HEK293 (cell line): ENCODE data around the gene MEF2C.
A peak's percentile ranks its signal among the peaks of the same experiment; 100 is the strongest.

Source experiments
- CTCF ChIA-PET: fragments of 350-600 bp; formaldehyde crosslinking; extraction: SDS; loops from one replicate; lab custom pipeline; 2021; ENCODE audit warnings: antibody characterized with exemption; lab: Yijun Ruan, JAX
- POLR2A ChIA-PET: fragments of 300-600 bp; formaldehyde crosslinking; extraction: SDS; loops from one replicate; lab custom pipeline; 2020; ENCODE audit warnings: antibody characterized with exemption, inconsistent platforms; lab: Yijun Ruan, JAX
- H3K27ac ChIP-seq: fragments of 200-500 bp; sonication (Bioruptor generic); 2 replicates; pipeline ENCODE4 v1.5.1; 2014; ENCODE audit warnings: low read depth, low read length, control low read depth, inconsistent platforms; ENCODE audit errors: extremely low read depth
- H3K36me3 ChIP-seq, 2 experiments: fragments of 200-500 bp in 1 of 2; sonication (Bioruptor generic) in 1 of 2; 1 replicate in 1 of 2; 2 replicates in 1 of 2; pipeline ENCODE4 v1.5.1; 2014 to 2017; ENCODE audit warnings: inconsistent platforms in 2 of 2, low read length in 2 of 2; ENCODE audit not compliant: control insufficient read depth in 2 of 2, insufficient read depth in 1 of 2
- H3K4me1 ChIP-seq: fragments of 200-500 bp; sonication (Bioruptor generic); 2 replicates; pipeline ENCODE4 v1.5.1; 2014; ENCODE audit warnings: mild to moderate bottlenecking, low read length, inconsistent platforms; ENCODE audit not compliant: control insufficient read depth, insufficient read depth
- H3K4me3 ChIP-seq: 2 replicates; pipeline ENCODE4 v1.5.1; 2011; ENCODE audit warnings: low read depth, mild to moderate bottlenecking, control low read depth, low read length, moderate library complexity
- H3K9me3 ChIP-seq: fragments of 200-500 bp; sonication (Bioruptor generic); 2 replicates; pipeline ENCODE4 v1.5.1; 2014; ENCODE audit warnings: low read depth, low read length, inconsistent platforms; ENCODE audit not compliant: control insufficient read depth, insufficient read depth
- GFI1B ChIP-seq: fragments of 450-650 bp; formaldehyde crosslinking; IDR thresholded peaks from 2 replicates; pipeline ENCODE4 v1.5.1; 2016; ENCODE audit warnings: missing biosample characterization, missing genetic modification characterization
- HOXA7 ChIP-seq: sonication (generic); formaldehyde crosslinking; IDR thresholded peaks from 2 replicates; pipeline ENCODE4 v1.8.1; 2022; ENCODE audit warnings: missing genetic modification reagents, borderline replicate concordance
- MEIS1 ChIP-seq: sonication (generic); formaldehyde crosslinking; IDR thresholded peaks from 2 replicates; pipeline ENCODE4 v1.8.1; 2022; ENCODE audit warnings: missing genetic modification reagents, mild to moderate bottlenecking, borderline replicate concordance
- MYNN ChIP-seq: fragments of 450-650 bp; formaldehyde crosslinking; IDR thresholded peaks from 2 replicates; pipeline ENCODE4 v1.5.1; 2016; ENCODE audit warnings: missing biosample characterization, missing genetic modification characterization, borderline replicate concordance
- ZBTB20 ChIP-seq: fragments of 450-650 bp; formaldehyde crosslinking; IDR thresholded peaks from 2 replicates; pipeline ENCODE4 v1.5.1; 2016; ENCODE audit warnings: missing biosample characterization, missing genetic modification characterization
- ZBTB7A ChIP-seq: fragments of 450-650 bp; formaldehyde crosslinking; IDR thresholded peaks from 2 replicates; pipeline ENCODE4 v1.5.1; 2016; ENCODE audit warnings: low read depth, missing biosample characterization, missing genetic modification characterization
- ZFHX2 ChIP-seq: fragments of 450-650 bp; formaldehyde crosslinking; conservative IDR thresholded peaks from 2 replicates; pipeline ENCODE4 v1.5.1; 2016; ENCODE audit warnings: missing biosample characterization, missing genetic modification characterization
- ZNF184 ChIP-seq: fragments of 450-650 bp; IDR thresholded peaks from 2 replicates; pipeline ENCODE4 v1.5.1; 2018; ENCODE audit warnings: missing biosample characterization, mild to moderate bottlenecking, missing genetic modification characterization
- ZNF19 ChIP-seq: fragments of 450-650 bp; formaldehyde crosslinking; IDR thresholded peaks from 2 replicates; pipeline ENCODE4; 2016; ENCODE audit warnings: missing biosample characterization, missing genetic modification characterization, low read depth
- ZNF292 ChIP-seq: fragments of 450-650 bp; formaldehyde crosslinking; IDR thresholded peaks from 2 replicates; pipeline ENCODE4 v1.5.1; 2016; ENCODE audit warnings: low read depth, missing biosample characterization, missing genetic modification characterization, borderline replicate concordance
- ZNF302 ChIP-seq: fragments of 450-650 bp; formaldehyde crosslinking; IDR thresholded peaks from 2 replicates; pipeline ENCODE4 v1.5.1; 2016; ENCODE audit warnings: missing biosample characterization, missing genetic modification characterization, low read depth
- ZNF473 ChIP-seq: fragments of 450-650 bp; formaldehyde crosslinking; IDR thresholded peaks from 2 replicates; pipeline ENCODE4 v1.5.1; 2017; ENCODE audit warnings: missing biosample characterization, missing genetic modification characterization
- ZNF610 ChIP-seq: fragments of 450-650 bp; formaldehyde crosslinking; IDR thresholded peaks from 2 replicates; pipeline ENCODE4 v1.5.1; 2016; ENCODE audit warnings: missing biosample characterization, missing genetic modification characterization, borderline replicate concordance
- ZNF623 ChIP-seq: fragments of 450-650 bp; formaldehyde crosslinking; IDR thresholded peaks from 2 replicates; pipeline ENCODE4 v1.5.1; 2016; ENCODE audit warnings: missing biosample characterization, missing genetic modification characterization
- ZNF654 ChIP-seq: fragments of 450-650 bp; formaldehyde crosslinking; IDR thresholded peaks from 2 replicates; pipeline ENCODE4 v1.5.1; 2016; ENCODE audit warnings: low read depth, missing biosample characterization, missing genetic modification characterization
- TF ChIP-seq, protein P1 (sequence below): fragments of 450-650 bp; formaldehyde crosslinking; IDR thresholded peaks from 2 replicates; pipeline ENCODE4 v1.5.1; 2017; ENCODE audit warnings: missing biosample characterization, missing genetic modification characterization
- TF ChIP-seq, protein P2 (sequence below): sonication (generic); formaldehyde crosslinking; IDR thresholded peaks from 2 replicates; pipeline ENCODE4 v1.8.1; 2022; ENCODE audit warnings: mild to moderate bottlenecking, moderate library complexity, missing genetic modification reagents
- TF ChIP-seq, protein P3 (sequence below): fragments of 450-650 bp; formaldehyde crosslinking; IDR thresholded peaks from 2 replicates; pipeline ENCODE4 v1.5.1; 2016; ENCODE audit warnings: missing biosample characterization, missing genetic modification characterization
- TF ChIP-seq, protein P4 (sequence below): fragments of 450-650 bp; formaldehyde crosslinking; conservative IDR thresholded peaks from 2 replicates; pipeline ENCODE4 v1.5.1; 2016; ENCODE audit warnings: low read depth, missing biosample characterization, missing genetic modification characterization
- TF ChIP-seq, protein P5 (sequence below): fragments of 450-650 bp; formaldehyde crosslinking; IDR thresholded peaks from 2 replicates; pipeline ENCODE4 v1.5.1; 2017; ENCODE audit warnings: missing biosample characterization, missing genetic modification characterization
- TF ChIP-seq, protein P6 (sequence below): fragments of 450-650 bp; formaldehyde crosslinking; IDR thresholded peaks from 2 replicates; pipeline ENCODE4; 2016; ENCODE audit warnings: missing biosample characterization, missing genetic modification characterization

Gene MEF2C

DNA sequence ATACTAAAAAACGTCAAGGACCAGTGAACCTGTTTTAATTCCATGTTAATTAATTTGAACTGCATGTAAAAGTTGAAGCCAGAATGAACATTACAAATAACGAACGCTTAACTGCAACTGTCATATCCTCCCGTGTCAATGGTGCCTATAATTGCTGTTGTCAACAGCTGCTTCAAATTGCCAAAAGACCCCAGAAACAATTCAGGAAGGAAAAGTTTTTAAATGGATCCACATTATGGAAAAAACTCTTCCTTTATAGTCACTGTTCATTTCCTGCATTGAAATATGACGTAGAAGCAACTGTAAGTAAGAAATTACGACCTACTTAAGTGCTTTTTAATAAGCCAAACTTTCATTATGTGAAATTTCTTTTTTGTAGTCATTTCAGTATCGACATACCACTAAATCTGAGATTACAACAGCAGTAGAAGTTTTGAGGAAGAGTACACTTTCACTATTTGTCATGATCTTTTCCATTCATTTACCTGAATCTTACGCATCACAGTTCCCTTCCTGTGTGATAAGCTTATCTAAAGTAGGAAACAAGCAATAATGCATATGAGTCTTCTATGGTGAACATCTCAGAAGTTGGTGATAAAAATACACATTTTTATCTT lies 37.8 kb downstream of the MEF2C start (continued):
- TF ChIP-seq, protein P1, sequence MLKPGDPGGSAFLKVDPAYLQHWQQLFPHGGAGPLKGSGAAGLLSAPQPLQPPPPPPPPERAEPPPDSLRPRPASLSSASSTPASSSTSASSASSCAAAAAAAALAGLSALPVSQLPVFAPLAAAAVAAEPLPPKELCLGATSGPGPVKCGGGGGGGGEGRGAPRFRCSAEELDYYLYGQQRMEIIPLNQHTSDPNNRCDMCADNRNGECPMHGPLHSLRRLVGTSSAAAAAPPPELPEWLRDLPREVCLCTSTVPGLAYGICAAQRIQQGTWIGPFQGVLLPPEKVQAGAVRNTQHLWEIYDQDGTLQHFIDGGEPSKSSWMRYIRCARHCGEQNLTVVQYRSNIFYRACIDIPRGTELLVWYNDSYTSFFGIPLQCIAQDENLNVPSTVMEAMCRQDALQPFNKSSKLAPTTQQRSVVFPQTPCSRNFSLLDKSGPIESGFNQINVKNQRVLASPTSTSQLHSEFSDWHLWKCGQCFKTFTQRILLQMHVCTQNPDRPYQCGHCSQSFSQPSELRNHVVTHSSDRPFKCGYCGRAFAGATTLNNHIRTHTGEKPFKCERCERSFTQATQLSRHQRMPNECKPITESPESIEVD (tag by site-specific recombination) = peak; percentile 11; the same call in 1 of the 2 replicates

DNA sequence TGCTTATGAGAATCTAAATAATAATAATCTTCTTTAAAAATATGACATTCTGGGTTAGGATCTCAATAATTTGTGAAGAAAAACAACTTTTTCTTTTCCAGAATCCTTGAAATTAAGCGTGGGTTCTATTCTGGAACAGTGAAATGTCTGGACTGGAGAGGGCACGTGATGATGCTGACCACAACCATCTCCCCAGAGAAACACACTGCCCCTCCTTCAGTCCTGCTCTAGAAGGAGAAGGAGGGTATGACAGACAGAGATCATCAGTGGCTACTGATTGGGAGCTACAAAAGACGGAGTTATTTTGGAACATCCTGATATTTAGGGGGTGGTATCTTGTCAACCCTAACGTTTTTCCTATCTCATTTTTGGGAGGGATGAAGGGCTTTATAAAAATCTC lies 40.2 kb downstream of the MEF2C start:
- Histone ChIP-seq H3K9me3 (no peaks in the 10 kb centered on the region), H3K4me1 (no peaks in the 10 kb centered on the region), H3K27ac (no peak overlapping the region), H3K4me3 (no peak overlapping the region), H3K36me3 (no peaks in the 10 kb centered on the region)
- TF ChIP-seq ZFHX2 (no peak), ZNF292 (no peak), ZNF473 (tag by site-specific recombination) (no peak), ZNF623 (no peak), ZNF302 (tag by site-specific recombination) (no peak), ZNF184 (tag by site-specific recombination) (no peak), HOXA7 (CRISPR knock-in tag) (no peak), MEIS1 (no peak), MYNN (tag by site-specific recombination) (no peak), ZNF19 (tag by site-specific recombination) (no peak), GFI1B (tag by site-specific recombination) (no peak), ZNF654 (tag by site-specific recombination) (no peak), ZBTB7A (tag by site-specific recombination) (no peak), ZNF610 (tag by site-specific recombination) (no peak), ZBTB20 (no peak)
- TF ChIP-seq, protein P2, sequence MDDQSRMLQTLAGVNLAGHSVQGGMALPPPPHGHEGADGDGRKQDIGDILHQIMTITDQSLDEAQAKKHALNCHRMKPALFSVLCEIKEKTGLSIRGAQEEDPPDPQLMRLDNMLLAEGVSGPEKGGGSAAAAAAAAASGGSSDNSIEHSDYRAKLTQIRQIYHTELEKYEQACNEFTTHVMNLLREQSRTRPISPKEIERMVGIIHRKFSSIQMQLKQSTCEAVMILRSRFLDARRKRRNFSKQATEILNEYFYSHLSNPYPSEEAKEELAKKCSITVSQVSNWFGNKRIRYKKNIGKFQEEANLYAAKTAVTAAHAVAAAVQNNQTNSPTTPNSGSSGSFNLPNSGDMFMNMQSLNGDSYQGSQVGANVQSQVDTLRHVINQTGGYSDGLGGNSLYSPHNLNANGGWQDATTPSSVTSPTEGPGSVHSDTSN (CRISPR knock-in tag) = no peak
- TF ChIP-seq, protein P3, sequence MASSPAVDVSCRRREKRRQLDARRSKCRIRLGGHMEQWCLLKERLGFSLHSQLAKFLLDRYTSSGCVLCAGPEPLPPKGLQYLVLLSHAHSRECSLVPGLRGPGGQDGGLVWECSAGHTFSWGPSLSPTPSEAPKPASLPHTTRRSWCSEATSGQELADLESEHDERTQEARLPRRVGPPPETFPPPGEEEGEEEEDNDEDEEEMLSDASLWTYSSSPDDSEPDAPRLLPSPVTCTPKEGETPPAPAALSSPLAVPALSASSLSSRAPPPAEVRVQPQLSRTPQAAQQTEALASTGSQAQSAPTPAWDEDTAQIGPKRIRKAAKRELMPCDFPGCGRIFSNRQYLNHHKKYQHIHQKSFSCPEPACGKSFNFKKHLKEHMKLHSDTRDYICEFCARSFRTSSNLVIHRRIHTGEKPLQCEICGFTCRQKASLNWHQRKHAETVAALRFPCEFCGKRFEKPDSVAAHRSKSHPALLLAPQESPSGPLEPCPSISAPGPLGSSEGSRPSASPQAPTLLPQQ = no peak
- TF ChIP-seq, protein P4, sequence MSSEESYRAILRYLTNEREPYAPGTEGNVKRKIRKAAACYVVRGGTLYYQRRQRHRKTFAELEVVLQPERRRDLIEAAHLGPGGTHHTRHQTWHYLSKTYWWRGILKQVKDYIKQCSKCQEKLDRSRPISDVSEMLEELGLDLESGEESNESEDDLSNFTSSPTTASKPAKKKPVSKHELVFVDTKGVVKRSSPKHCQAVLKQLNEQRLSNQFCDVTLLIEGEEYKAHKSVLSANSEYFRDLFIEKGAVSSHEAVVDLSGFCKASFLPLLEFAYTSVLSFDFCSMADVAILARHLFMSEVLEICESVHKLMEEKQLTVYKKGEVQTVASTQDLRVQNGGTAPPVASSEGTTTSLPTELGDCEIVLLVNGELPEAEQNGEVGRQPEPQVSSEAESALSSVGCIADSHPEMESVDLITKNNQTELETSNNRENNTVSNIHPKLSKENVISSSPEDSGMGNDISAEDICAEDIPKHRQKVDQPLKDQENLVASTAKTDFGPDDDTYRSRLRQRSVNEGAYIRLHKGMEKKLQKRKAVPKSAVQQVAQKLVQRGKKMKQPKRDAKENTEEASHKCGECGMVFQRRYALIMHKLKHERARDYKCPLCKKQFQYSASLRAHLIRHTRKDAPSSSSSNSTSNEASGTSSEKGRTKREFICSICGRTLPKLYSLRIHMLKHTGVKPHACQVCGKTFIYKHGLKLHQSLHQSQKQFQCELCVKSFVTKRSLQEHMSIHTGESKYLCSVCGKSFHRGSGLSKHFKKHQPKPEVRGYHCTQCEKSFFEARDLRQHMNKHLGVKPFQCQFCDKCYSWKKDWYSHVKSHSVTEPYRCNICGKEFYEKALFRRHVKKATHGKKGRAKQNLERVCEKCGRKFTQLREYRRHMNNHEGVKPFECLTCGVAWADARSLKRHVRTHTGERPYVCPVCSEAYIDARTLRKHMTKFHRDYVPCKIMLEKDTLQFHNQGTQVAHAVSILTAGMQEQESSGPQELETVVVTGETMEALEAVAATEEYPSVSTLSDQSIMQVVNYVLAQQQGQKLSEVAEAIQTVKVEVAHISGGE = no peak
- TF ChIP-seq, protein P5, sequence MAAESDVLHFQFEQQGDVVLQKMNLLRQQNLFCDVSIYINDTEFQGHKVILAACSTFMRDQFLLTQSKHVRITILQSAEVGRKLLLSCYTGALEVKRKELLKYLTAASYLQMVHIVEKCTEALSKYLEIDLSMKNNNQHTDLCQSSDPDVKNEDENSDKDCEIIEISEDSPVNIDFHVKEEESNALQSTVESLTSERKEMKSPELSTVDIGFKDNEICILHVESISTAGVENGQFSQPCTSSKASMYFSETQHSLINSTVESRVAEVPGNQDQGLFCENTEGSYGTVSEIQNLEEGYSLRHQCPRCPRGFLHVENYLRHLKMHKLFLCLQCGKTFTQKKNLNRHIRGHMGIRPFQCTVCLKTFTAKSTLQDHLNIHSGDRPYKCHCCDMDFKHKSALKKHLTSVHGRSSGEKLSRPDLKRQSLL (tag by site-specific recombination) = no peak
- TF ChIP-seq, protein P6, sequence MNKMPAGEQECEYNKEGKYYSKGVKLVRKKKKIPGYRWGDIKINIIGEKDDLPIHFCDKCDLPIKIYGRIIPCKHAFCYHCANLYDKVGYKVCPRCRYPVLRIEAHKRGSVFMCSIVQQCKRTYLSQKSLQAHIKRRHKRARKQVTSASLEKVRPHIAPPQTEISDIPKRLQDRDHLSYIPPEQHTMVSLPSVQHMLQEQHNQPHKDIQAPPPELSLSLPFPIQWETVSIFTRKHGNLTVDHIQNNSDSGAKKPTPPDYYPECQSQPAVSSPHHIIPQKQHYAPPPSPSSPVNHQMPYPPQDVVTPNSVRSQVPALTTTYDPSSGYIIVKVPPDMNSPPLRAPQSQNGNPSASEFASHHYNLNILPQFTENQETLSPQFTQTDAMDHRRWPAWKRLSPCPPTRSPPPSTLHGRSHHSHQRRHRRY (tag by site-specific recombination) = no peak
- CTCF ChIA-PET = no interaction called here
- POLR2A ChIA-PET = no interaction called here
